Measurements from ENCODE around the gene CCL21. TPM values are rescaled to one million over a fixed set of nuclear protein-coding genes. Genes with fewer than 3 reads are reported as not detected.

Gene CCL21
- total RNA-seq, 1 donor from 2014 or later: 32.5 TPM

DNA sequence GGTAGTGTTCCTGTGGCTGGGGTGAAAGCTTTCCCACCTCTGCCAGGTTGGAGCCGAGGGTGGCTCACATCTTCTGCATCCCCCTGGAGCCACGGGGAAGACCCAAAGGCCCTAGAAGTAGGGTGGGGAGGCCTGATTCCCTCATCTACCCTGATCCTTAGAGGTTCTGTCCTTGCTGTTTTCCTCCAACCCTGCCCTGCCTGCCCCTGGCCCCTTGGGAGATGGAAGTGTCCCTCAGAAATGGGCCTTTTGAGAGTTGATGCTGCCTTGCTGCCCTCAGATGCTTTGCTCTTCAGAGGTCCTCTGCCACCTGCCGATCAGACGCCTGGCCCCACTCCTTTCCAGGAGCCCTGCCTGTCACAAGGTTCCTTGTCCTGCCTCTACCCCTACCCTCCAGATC is 25.1 kb downstream of the CCL21 start:
- no peak for DNase-seq
- no peak for ATAC-seq

DNA sequence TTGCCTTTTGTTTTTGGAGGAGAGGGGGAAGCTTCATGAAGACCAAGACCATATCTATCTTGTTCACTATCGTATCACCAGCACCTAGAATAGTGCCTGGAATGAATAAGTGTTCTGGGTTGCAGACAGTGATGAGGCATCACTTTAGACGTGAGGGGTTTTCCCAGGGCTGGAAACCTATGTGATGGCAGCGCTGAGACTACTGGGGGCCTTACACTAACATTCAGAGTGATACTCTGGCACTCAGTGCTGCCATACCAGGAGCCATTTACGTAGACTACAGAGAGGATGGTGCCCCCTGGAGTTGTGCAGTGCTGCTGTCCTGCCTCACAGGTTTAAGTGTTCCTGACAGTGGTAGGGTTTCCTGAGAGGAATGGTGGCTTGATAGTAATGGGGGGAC is 25.8 kb downstream of the CCL21 start:
- DNase-seq (no peak), ATAC-seq (no peak)
- intact Hi-C loops (cut with micrococcal nuclease): no loop called here

More for the DNA sequence above, 25.1 kb downstream of the CCL21 start:
- intact Hi-C loops (cut with micrococcal nuclease): no loop called here

DNA sequence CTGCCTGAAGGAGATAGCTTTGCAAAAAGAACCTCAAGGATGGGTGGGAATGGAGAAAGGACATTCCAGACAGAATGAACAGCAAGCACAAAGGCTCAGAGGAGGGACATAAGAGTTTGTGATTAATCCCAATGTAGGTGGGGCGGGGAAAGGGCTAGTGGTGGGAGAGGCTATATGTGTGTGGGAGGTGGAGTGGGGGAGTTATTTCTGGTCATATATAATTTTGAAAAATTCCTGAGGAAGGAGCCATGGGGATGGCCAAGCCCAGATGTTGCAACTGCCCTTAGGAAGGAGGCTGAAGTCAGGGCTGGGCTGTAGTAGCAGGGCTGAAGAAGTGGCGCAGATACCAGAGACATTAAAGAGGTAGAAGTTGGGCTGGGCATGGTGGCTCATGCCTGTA is 34.1 kb downstream of the CCL21 start:
- intact Hi-C loops (cut with micrococcal nuclease): no loop called here
- ATAC-seq (no peak), DNase-seq (no peak)

DNA sequence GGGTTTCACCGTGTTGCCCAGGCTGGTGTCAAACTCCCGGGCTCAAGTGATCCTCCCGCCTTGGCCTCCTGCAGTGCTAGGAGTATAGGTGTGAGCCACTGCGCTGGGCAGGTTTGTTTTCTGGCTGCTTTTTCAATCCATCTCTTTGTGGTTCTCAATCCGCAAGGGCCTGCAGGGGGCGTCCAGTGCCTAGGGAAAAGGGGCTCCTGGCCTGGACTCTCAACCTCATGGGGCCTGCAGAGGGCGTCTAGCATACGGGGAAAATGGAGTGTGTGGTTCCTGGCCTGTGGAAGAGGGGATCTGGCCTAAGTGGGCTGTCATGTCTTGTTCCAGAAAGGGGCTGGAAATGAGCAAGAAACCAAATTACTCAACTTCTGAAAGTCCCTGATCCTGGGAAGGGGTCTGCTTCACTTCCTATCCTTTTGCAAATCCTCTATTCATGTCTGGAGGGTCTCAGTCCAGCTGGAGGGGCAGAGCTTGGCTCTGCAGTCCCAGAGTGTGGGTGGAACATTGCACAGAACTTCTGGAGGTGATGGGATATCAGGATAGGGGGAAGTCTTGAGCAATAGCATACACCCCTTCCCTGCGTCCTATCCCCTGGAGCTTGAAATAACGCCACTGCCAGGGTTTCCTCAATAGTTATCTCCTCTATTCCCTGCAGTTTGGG is 34.8 kb downstream of the CCL21 start:
- ATAC-seq (peak; percentile 65), DNase-seq (peak; percentile 73)
- intact Hi-C loops (cut with micrococcal nuclease): no loop called here

DNA sequence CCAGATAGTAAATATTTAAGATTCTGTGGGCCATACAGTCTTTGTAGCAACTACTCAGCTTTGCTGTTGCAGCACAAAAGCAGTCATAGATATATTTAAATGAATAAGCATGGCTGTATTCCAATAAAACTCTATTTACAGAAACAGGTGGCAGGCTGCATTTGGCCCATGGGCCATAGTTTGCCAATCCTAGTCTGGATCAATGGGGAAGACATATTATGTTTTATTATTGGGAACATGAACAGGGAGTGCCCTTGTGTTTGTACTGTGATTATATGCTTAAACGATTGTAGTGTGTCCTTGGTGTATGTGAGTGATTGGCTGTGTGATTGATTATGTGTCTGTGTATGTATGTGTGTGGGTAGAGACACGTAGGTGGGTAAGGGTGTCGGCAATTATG is 35.5 kb downstream of the CCL21 start:
- intact Hi-C loops (cut with micrococcal nuclease): no loop called here
- ATAC-seq (no peak), DNase-seq (no peak)

DNA sequence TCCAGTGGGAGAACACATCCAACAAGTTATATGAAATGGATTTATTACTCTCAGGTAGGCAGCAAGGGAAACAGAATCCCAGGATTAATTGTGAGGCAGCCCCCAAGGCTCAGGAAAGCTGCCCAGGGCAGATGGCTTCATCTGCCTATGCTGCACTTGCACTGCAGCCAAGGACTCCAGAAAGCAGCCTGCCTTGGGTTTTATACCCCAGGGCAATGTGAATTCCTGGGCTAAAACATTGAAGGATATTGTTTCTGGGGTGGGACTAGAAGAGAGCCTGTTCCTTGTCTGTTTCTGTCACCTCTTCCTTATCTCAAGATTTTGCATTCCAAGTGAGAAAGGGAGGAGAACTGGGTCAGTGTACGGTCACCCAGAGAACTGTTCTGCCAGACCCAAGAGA is 38.6 kb downstream of the CCL21 start:
- DNase-seq: no peak
- intact Hi-C loops (cut with micrococcal nuclease): no loop called here
- no peak for ATAC-seq

GRCh38 chr9:34669809-34670562 is 40.0 kb downstream of the CCL21 start:
- ATAC-seq: no peak
- no peak for DNase-seq
- intact Hi-C loops (cut with micrococcal nuclease): no loop called here

- intact Hi-C loops (cut with micrococcal nuclease): no loop called here
- ATAC-seq: peak; percentile 89
- DNase-seq: peak; percentile 96
Observed at GRCh38 chr9:34665381-34666250, 44.3 kb downstream of the CCL21 start.

DNA sequence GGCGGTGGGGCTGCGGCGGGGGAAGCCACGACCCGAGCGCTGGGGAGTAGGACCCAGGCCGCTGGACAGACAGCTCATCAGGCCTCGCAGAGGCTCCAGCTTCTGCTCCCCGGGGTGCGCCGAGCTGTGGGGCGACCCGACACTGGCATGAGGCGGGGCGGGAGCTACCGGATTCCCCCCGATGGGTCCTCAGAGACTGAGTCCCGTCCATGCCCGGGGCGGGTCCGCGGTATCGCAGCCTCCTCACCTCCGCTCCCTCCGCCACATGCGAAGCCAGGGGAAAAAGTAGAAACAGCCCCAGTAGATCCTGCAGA is 44.9 kb downstream of the CCL21 start:
- DNase-seq (no peak), ATAC-seq (no peak)
- intact Hi-C loops (cut with micrococcal nuclease): no loop called here

DNA sequence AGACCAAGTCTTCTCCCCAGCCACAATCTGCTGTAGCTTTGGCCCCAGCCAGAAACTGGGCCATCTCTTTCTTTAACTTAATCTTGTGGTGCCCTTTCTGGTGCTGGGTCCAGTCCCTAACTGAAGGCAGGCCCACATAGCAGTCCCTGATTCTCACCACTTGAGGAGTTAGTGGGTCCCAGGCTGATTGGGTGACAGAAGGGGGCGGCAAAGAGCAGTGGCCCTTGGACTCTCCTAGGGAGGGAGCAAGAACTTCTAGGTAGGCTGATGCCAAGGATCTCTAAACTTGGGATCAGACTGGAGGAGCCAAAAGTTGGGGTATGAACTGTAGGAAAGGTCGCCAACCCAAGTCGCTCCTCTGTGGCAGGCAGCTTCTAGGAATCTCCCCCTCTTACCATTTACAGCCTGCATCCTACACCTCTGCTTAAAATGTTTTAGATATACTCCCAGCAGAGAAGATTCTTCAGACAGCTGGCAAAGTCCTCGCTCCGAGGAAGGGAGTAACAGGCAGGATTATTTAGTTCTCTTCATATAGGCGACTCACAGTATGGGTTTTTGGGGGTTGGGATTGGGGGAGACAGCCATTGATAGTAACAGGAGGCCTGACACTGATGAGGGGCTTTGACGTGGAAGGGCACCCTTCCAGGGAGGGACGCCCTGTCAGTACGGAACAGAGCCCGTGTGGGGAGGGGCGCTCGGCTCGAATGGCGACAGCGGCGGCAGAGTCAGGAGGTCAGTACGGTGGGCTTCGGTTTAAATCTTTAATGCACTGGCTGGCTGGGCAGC is 45.5 kb downstream of the CCL21 start:
- ATAC-seq (peak; percentile 54), DNase-seq (peak; percentile 87)
- intact Hi-C loops (cut with micrococcal nuclease): no loop called here

- DNase-seq: no peak
- no peak for ATAC-seq
- intact Hi-C loops (cut with micrococcal nuclease): no loop called here
Observed at GRCh38 chr9:34663303-34663605, 46.7 kb downstream of the CCL21 start.

- ATAC-seq (no peak), DNase-seq (no peak)
- intact Hi-C loops (cut with micrococcal nuclease): no loop called here
Observed at GRCh38 chr9:34662526-34663302, 47.2 kb downstream of the CCL21 start, which contains the start of gene CCL27. CCL27 (minus strand) TSS chr9:34662657; CDS start chr9:34662633, 24 bp downstream.

DNA sequence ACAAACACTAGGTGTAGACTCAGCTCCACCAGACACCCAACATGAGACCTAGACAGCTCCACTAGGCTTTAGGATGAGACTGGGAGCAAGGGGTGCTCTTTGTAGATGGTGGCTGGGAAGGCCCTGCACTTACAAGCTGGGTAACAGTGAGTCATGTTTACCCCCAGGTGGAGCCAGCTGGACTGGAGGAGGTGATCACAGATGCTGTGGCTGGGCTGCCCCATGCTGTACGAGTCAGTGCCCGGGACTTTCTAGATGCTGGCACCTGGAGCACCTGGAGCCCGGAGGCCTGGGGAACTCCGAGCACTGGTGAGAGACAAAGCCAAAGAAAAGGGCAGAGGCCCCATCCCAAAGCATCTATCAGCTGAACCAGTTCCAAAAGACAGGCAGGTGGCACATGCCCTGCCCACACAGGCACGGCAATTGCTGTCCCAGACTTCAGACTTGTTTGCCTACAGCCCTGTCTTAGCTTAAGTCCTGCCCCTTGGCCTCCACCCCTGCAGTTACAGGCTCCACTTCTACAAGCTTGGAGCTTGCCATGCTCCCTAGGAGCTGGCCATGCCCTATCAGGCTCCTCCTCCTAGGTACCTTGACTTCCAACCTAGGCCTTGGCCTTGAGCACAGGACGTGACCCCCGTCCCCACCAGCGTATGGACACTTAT is 50.2 kb downstream of the CCL21 start:
- ATAC-seq: no peak
- intact Hi-C loops (cut with micrococcal nuclease): no loop called here

More for the DNA sequence above, 50.2 kb downstream of the CCL21 start:
- DNase-seq: no peak

Other genes with a start within 250 kb of the CCL21 start
- gene ENHO, start 187.1 kb downstream of the CCL21 start, total RNA-seq: 0.40 TPM
- 3.3 TPM for gene CNTFR, start 120.4 kb downstream of the CCL21 start, total RNA-seq
- 40.8 TPM for gene RPP25L, start 98.0 kb downstream of the CCL21 start, total RNA-seq
- 139 TPM for gene DCTN3, start 89.6 kb downstream of the CCL21 start, total RNA-seq
- not detected for gene ARID3C, start 81.1 kb downstream of the CCL21 start, total RNA-seq
- gene SIGMAR1, start 72.3 kb downstream of the CCL21 start, total RNA-seq: 23.1 TPM
- gene GALT, start 63.5 kb downstream of the CCL21 start, total RNA-seq: 61.2 TPM
- 51.7 TPM for gene IL11RA, start 58.0 kb downstream of the CCL21 start, total RNA-seq
- not detected for gene CCL27, start 47.5 kb downstream of the CCL21 start, total RNA-seq
- gene CCL19, start 18.9 kb downstream of the CCL21 start, total RNA-seq: 2.1 TPM
- 0.10 TPM for gene PHF24, start 248.1 kb upstream of the CCL21 start, total RNA-seq